Retina (tissue), 1 donor: ENCODE results near the gene CEP44.
"Not testable (repeated sequence)": the region's sequence is repeated elsewhere in the genome, so short reads cannot be mapped to it uniquely, and the experiment has no call there.

Experiments used
- DNase-seq: peaks from one replicate; pipeline ENCODE4 v3.0.0-alpha.2; 2016

CEP44 gene

GRCh38 chr4:174283507-174284471, at the start of gene CEP44, which contains the start of gene FBXO8:
TSS of gene CEP44 (plus strand) at chr4:174283911. CDS start at chr4:174299122, 15,211 bp downstream.
TSS of gene FBXO8 (minus strand) at chr4:174283667. CDS start at chr4:174263092, 20,575 bp downstream.
- DNase-seq: peak; percentile 97

DNA sequence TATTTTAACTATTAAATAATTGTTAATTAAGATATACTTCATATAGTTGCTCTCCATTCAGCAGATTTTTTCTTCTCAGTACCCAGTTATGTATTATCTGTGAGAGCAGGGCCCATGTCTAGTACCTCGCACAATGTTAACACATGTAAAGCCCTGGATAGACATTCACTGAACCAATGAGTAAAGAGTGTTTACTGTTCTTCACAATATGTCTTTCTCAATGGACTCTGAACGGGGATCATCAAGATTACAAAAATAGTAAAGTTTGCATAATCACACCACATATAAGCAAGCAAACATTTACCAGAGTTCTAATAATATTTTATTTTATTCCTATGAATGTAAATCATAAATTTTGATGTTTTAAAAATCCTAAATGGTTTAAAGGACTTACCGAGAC, 47.4 kb upstream of the CEP44 start:
- DNase-seq: no peak

DNA sequence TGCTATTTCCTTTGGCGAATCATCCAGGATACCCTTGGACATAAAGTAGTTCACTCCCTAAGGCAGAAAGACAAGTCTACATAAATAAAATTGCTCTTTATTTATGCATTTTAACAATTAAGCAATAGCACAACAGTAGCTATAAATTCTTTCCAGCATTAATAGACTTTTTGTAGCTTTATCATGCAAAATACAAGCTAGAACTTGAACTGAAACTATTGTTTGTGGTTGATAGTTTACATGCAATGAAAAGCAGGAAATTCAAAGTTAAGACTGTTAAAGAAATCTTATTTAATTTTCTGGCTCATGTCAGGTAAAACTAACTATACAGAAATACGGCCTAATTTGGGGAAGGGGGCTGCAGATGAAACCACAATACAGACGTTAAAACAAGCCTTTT, 42.5 kb upstream of the CEP44 start:
- DNase-seq: no peak

GRCh38 chr4:174244441-174244840, 39.3 kb upstream of the CEP44 start:
- DNase-seq: no peak

- DNase-seq: no peak
Observed at GRCh38 chr4:174245714-174246113, 38.0 kb upstream of the CEP44 start.

DNA sequence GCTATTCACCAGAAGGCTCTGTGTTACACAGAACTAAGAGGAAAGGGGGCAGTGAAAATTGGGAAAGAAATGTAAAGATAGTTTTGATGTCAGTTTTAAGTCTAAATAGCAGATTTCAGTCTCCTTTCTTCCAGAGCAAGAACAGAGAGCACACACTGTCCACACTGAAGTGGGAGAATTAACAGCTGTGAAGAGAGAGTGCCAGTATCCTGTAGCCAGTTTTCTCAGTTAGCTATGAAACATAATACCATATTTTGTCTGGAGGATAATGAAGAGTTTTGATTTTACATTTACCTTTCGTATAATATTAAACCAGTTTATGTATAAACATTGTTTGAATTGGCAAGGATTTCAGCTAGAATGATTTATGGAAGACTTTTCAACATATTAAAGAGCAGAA, 35.3 kb upstream of the CEP44 start:
- DNase-seq: no peak

GRCh38 chr4:174252412-174252811, 31.3 kb upstream of the CEP44 start:
- no peak for DNase-seq

DNA sequence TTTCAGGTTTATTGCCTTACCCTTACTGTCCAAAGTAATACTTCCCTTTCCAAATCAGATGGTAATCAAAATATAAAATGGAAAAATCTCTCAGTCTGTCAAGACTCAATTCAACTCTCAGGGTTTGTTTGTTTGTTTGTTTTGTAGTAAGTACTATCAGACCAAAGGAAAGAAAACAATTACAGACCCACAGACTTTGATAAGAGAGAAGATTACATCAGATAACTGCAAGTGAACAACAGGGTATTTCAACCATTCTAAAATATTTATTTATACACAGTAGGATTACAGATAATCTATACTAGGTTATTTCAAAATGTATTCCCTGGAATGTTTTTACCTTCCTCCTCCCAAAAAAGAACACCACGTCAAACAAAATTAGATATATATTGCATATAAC, 29.1 kb upstream of the CEP44 start:
- DNase-seq: no peak

DNA sequence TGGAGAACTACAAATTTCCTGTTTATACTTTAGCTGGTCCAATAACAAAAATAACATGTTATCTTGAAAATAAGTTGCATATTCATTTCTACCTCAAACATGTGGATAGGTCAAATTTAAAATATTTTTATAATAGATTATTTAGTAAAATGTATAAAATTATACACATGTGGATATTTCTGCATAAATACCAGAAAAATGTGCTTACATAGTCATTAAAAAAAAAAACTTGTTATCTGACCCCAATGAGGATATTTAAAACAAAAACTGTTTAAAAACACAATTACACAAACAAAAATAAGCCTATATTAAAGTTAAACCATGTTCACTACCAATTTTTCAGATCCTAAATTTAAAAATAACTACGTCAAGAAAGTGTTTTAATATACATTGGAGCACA, 28.3 kb upstream of the CEP44 start:
- DNase-seq: no peak

DNA sequence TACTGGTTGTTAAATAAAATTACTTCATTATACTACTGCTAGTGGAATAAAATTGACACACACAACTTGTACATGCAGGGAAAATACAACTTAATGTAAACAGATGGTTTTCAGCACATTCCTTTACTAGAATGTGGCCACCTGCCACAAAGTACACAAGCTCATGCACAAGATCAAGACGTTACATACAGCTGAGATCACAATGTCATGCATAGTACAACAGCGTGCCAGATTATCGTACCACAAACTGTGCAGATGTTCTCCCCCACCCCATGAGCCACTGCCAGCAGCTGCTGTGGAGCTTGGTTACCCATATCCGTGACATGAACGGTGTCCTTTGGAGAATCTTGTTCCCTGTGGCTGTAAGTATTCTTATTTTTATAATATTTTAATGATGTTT, 27.9 kb upstream of the CEP44 start:
- no peak for DNase-seq

DNA sequence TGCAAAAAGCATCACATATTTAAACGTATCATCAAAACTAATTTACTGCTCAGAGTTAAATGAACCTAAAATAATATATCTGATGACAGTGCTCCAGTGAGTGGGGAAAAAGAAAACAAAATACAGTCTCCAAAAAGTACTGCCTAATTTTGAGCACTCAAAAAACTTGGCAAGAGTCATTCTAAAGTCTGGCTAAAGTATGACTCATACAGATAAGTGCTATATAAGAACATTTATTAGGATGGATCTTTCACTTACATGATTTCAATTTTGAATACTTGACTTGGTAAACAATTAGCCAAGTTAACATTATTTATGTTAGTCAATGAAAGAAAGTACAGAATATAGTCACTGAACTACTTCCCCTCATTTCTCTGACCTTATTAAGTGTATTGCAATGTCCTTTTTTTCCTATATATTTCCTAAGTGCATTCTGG, 27.4 kb upstream of the CEP44 start:
- DNase-seq: no peak

GRCh38 chr4:174259580-174259979, 24.1 kb upstream of the CEP44 start:
- no peak for DNase-seq

- no peak for DNase-seq
Observed at GRCh38 chr4:174260099-174260498, 23.6 kb upstream of the CEP44 start.

DNA sequence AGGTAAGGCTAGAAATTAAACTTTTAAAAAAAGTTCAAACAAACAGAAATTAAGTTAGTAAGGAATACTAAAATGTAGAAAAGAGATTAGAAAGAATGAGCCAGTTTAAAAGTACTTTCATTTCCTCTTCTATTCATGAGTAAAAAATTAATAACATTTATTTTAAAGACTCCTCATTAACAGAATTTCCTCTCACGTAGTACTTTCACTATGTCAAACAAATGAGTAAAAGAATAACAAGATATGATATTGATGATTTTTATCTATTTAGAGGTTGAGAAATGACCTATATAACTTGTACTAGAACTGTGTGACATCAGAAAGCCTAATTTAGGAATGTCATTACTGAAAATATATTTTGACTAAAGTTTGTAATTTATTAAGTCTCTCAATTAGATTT, 22.3 kb upstream of the CEP44 start:
- not testable (repeated sequence) for DNase-seq

- no peak for DNase-seq
Observed at GRCh38 chr4:174262624-174263444, 20.9 kb upstream of the CEP44 start.

- no peak for DNase-seq
Observed at GRCh38 chr4:174263445-174263736, 20.3 kb upstream of the CEP44 start.

GRCh38 chr4:174265916-174266315, 17.8 kb upstream of the CEP44 start:
- peak; percentile 8 for DNase-seq

- DNase-seq: no peak
Observed at GRCh38 chr4:174266416-174266815, 17.3 kb upstream of the CEP44 start.

DNA sequence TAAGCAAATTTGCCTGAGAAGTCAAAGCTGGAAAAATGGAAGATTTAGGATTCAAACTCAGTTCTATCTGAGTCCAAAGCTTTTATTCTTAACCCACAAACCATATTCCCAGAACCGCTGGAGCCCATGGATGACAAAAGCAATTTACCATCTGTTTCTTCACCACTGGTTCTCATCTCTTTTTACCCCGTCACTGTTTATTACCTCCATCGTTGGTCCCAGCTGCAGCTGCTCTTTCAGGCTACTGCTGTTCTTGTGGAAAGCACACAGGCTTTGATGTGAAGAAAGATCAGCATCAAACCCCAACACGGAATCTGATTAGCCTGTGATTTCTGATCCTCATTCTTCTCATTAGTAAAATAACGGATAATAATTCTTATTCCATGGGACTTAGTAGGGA, 9.8 kb upstream of the CEP44 start:
- no peak for DNase-seq

GRCh38 chr4:174274436-174274835, 9.3 kb upstream of the CEP44 start:
- DNase-seq: no peak

DNA sequence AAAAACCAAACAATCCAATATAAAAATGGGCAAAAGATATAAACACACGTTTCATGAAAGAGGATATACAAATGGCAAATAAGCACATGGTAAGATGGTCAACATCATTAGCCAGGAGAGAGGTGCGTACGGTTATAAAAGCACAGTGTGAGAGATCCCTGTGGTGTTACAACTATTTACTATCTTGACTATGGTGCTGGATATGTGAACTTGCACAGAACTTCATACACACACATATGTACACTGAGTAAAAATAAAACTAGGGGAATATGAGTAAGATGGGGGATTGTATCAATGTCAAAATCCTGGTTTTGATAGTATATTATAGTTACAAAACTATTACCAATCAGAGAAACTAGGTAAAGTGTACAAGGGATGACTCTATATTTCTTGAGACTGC, 8.6 kb upstream of the CEP44 start:
- DNase-seq: no peak

DNA sequence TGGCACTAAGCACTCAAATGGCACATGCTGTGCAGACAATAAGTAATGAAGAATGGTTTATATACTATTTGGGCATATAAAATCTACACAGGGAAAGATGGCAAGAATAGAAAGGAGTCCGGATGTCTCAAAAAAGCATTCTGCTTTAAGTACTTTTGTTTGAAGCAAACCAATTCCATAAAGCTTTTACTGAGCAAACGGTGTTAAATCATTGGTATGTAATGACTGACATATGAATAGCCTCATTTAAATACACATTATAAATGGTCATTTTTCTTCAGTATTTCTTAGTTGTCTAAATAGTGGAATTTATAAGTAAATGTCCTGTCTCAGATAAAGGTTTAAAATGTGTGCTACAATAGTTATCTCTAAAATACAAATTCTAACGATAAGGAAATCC, 6.3 kb upstream of the CEP44 start:
- no peak for DNase-seq

DNA sequence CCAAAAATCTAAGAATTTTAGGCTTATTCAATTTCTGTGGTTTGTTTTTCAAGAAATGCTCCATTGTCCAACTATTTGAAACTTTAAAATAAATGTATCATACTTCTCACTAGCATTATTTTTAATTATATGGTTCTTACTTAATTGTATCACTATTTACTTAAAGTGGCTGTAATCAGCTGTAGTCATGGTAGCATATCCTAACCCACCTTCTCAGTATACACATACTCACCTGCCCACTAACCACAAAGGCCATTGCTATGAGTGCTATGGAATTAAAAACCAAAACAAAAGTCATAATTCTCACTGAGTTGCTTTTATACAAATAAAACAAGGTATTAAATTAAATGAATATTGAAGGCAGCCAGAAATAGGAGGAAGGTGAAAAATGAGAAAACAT, 5.2 kb upstream of the CEP44 start:
- DNase-seq: no peak
